Measurements from ENCODE around the gene UBE2D2. TPM values are rescaled to one million over a fixed set of nuclear protein-coding genes. Genes with fewer than 3 reads are reported as not detected.

Gene UBE2D2
- total RNA-seq, 4 donors from 2014 or later: 65.2 to 114 (median 85.6) TPM

- H3K27ac ChIP-seq: no peak overlapping the region
- H3K27me3 ChIP-seq: no peaks in the 10 kb centered on the region
- no peak for ATAC-seq
- no peak for TF ChIP-seq CTCF (IDR thresholded peaks at IDR 0.05)
- TF ChIP-seq POLR2A (IDR thresholded peaks at IDR 0.05): no peak
- TF ChIP-seq EP300 (IDR thresholded peaks at IDR 0.05): no peak
- TF ChIP-seq POLR2AphosphoS5 (IDR thresholded peaks at IDR 0.05): no peak
- WGBS, 2 donors (ENCODE audit: low coverage in 1 of 2): 100% methylated on average over 1 of the region's 3 CpGs; no CpG with 5 or more reads in 1 of the 2 donors
- peaks cover 0 to 23% of the 10 kb centered on the region in 2 donors for H3K36me3 ChIP-seq
- no peak overlapping the region for H3K4me3 ChIP-seq
- peaks cover 0 to 58% (median 23%) of the 10 kb centered on the region in 3 donors for H3K4me1 ChIP-seq
- H3K9me3 ChIP-seq: no peaks in the 10 kb centered on the region
Measured at GRCh38 chr5:139634541-139634940, 73.4 kb downstream of the UBE2D2 start.

- H3K9me3 ChIP-seq: no peaks in the 10 kb centered on the region
- H3K27ac ChIP-seq: peak overlapping the region in 2 of 4 donors; percentile 88 to 89
- no CpG with 5 or more reads among the region's 1 CpG for WGBS, 2 donors (ENCODE audit: low coverage in 1 of 2)
- H3K4me1 ChIP-seq: peaks cover 0 to 56% (median 23%) of the 10 kb centered on the region in 3 donors
- peaks cover 0 to 17% of the 10 kb centered on the region in 2 donors for H3K36me3 ChIP-seq
- ATAC-seq: no peak
- no peak overlapping the region for H3K4me3 ChIP-seq
- H3K27me3 ChIP-seq: no peaks in the 10 kb centered on the region
- no peak for TF ChIP-seq POLR2A (IDR thresholded peaks at IDR 0.05)
- no peak for TF ChIP-seq POLR2AphosphoS5 (IDR thresholded peaks at IDR 0.05)
- TF ChIP-seq CTCF (IDR thresholded peaks at IDR 0.05): no peak
- no peak for TF ChIP-seq EP300 (IDR thresholded peaks at IDR 0.05)
Measured at GRCh38 chr5:139635191-139635590, 74.1 kb downstream of the UBE2D2 start.

GRCh38 chr5:139635606-139636206 is 74.6 kb downstream of the UBE2D2 start:
- peak; percentile 71 for ATAC-seq
- H3K36me3 ChIP-seq: peaks cover 0 to 12% of the 10 kb centered on the region in 2 donors
- peaks cover 0 to 56% (median 23%) of the 10 kb centered on the region in 3 donors for H3K4me1 ChIP-seq
- H3K9me3 ChIP-seq: no peaks in the 10 kb centered on the region
- H3K27me3 ChIP-seq: no peaks in the 10 kb centered on the region
- H3K4me3 ChIP-seq: no peak overlapping the region
- peak overlapping the region in 3 of 4 donors; percentile 88 to 89 (median 88) for H3K27ac ChIP-seq
- peak in 3 of 4 experiments; percentile 61 to 72 (median 67) for TF ChIP-seq CTCF (IDR thresholded peaks at IDR 0.05)
- no peak for TF ChIP-seq POLR2A (IDR thresholded peaks at IDR 0.05)
- peak; percentile 56 for TF ChIP-seq POLR2AphosphoS5 (IDR thresholded peaks at IDR 0.05)

GRCh38 chr5:139636207-139636792 is 75.2 kb downstream of the UBE2D2 start:
- ATAC-seq: no peak
- TF ChIP-seq CTCF (IDR thresholded peaks at IDR 0.05): peak in 1 of 4 experiments; percentile 10
- TF ChIP-seq POLR2AphosphoS5 (IDR thresholded peaks at IDR 0.05): no peak

GRCh38 chr5:139636975-139637408 is 75.9 kb downstream of the UBE2D2 start:
- Histone ChIP-seq H3K36me3 (peaks cover 0 to 7% of the 10 kb centered on the region in 2 donors), H3K9me3 (no peaks in the 10 kb centered on the region), H3K27me3 (no peaks in the 10 kb centered on the region), H3K4me1 (peaks cover 0 to 56% (median 23%) of the 10 kb centered on the region in 3 donors), H3K27ac (peak overlapping the region; percentile 12 to 89 (median 88)), H3K4me3 (peak overlapping the region; percentile 41 to 53)
- ATAC-seq: no peak
- WGBS, 2 donors (ENCODE audit: low coverage in 1 of 2): 0% methylated on average over 3 of the region's 6 CpGs; no CpG with 5 or more reads in 1 of the 2 donors
- TF ChIP-seq EP300 (IDR thresholded peaks at IDR 0.05): no peak
- TF ChIP-seq POLR2A (IDR thresholded peaks at IDR 0.05): no peak
- TF ChIP-seq CTCF (IDR thresholded peaks at IDR 0.05): no peak
- no peak for TF ChIP-seq POLR2AphosphoS5 (IDR thresholded peaks at IDR 0.05)

More at GRCh38 chr5:139636207-139636792, 75.2 kb downstream of the UBE2D2 start:
- Histone ChIP-seq H3K36me3 (peaks cover 0 to 10% of the 10 kb centered on the region in 2 donors), H3K4me1 (peaks cover 0 to 56% (median 23%) of the 10 kb centered on the region in 3 donors), H3K4me3 (no peak overlapping the region), H3K27me3 (no peaks in the 10 kb centered on the region), H3K9me3 (no peaks in the 10 kb centered on the region), H3K27ac (peak overlapping the region in 3 of 4 donors; percentile 88 to 89 (median 88))
- 70 to 100% methylated on average over 1 to 2 of the region's 2 CpGs for WGBS, 2 donors (ENCODE audit: low coverage in 1 of 2)

Measured in gastroesophageal sphincter (tissue), 4 donors.